Gastrocnemius medialis (tissue), 4 donors: ENCODE measurements around the gene LGALS8. TPM values are rescaled to one million over a fixed set of nuclear protein-coding genes. Genes with fewer than 3 reads are reported as not detected.

Experiments used
- ATAC-seq, 2 donors: fragments of 150-250 bp; one replicate each; pipeline ENCODE4 v1.9.1; 2016
- DNase-seq, 2 donors: peaks; one replicate each; pipeline ENCODE4 v3.0.0-alpha.2; 2019
- H3K27ac ChIP-seq, 4 donors: fragments of 200-600 bp; sonication (generic); 1 replicate in 1 of 4; 2 replicates in 3 of 4; pipeline ENCODE4 v1.5.1; 2016 to 2018; ENCODE audit warnings: mild to moderate bottlenecking in 2 of 4, moderate library complexity in 1 of 4
- H3K27me3 ChIP-seq, 3 donors: fragments of 200-600 bp; sonication (generic) in 2 of 3; 1 replicate in 1 of 3; 2 replicates in 2 of 3; pipeline versions ENCODE4 v1.5.1 to v1.6.0; 2016 to 2019; ENCODE audit warnings: mild to moderate bottlenecking in 1 of 3, moderate library complexity in 1 of 3
- H3K36me3 ChIP-seq, 2 donors: fragments of 200-600 bp; sonication (generic) in 1 of 2; one replicate each; pipeline ENCODE4 v1.5.1; 2017 to 2018
- H3K4me1 ChIP-seq, 2 donors: fragments of 200-600 bp; sonication (generic) in 1 of 2; one replicate each; pipeline ENCODE4 v1.5.1; 2016 to 2017; ENCODE audit warnings: mild to moderate bottlenecking in 2 of 2
- H3K4me3 ChIP-seq, 4 donors: fragments of 200-600 bp; sonication (generic) in 3 of 4; 1 replicate in 1 of 4; 2 replicates in 3 of 4; pipeline ENCODE4 v1.5.1; 2016 to 2019; ENCODE audit warnings: mild to moderate bottlenecking in 2 of 4
- H3K9me3 ChIP-seq, 3 donors: fragments of 200-600 bp; sonication (generic) in 2 of 3; 1 replicate in 1 of 3; 2 replicates in 2 of 3; pipeline ENCODE4 v1.5.1; 2016 to 2019
- CTCF ChIP-seq, 5 experiments: fragments of 450-650 bp in 3 of 5; fragments of 200-600 bp in 2 of 5; sonication (generic) in 2 of 5; IDR thresholded peaks in 4 of 5; conservative IDR thresholded peaks in 1 of 5; 1 replicate in 4 of 5; 2 replicates in 1 of 5; pipeline ENCODE4 v1.5.1; 2016 to 2019; ENCODE audit warnings: antibody characterized with exemption in 5 of 5, mild to moderate bottlenecking in 3 of 5, moderate library complexity in 3 of 5
- POLR2A ChIP-seq, 2 donors: fragments of 450-650 bp; IDR thresholded peaks; one replicate each; pipeline ENCODE4 v1.6.1; 2017; ENCODE audit warnings: antibody characterized with exemption in 2 of 2, mild to moderate bottlenecking in 2 of 2, moderate library complexity in 2 of 2
- in situ Hi-C, 4 donors: fragments of 200-750 bp; cut with MboI; loops; one replicate each; pipeline versions ENCODE4 v1.15.0 to v1.8.0; 2017; ENCODE audit warnings: low sequenced_read_pairs in 4 of 4
- intact Hi-C: fragments of 100-400 bp; cut with DNase I; formaldehyde crosslinking; loops from one replicate; pipeline ENCODE4 v1.15.1; 2023; ENCODE audit warnings: low total_unique reads
- total RNA-seq, 4 donors: library from RNA; depleted of rRNA; stranded (reverse); fragments of >200 nt; gene quantifications; one replicate each; pipeline versions ENCODE4 v1.1.0 to v1.2.3, GENCODE V29; 2016

LGALS8 gene
- total RNA-seq, 4 donors from 2014 or later: 11.1 to 20.7 (median 12.5) TPM

GRCh38 chr1:236589531-236589930, 65.7 kb downstream of the LGALS8 start:
- H3K36me3 ChIP-seq: peaks cover 8 to 81% of the 10 kb centered on the region in 2 donors

GRCh38 chr1:236590553-236591150, 66.9 kb downstream of the LGALS8 start:
- H3K27me3 ChIP-seq: no peaks in the 10 kb centered on the region
- intact Hi-C loops: no loop called here
- in situ Hi-C loops: no loop called here
- DNase-seq (no peak), ATAC-seq (no peak)
- H3K27ac ChIP-seq: no peak overlapping the region
- no peak overlapping the region for H3K4me3 ChIP-seq
- TF ChIP-seq POLR2A (IDR thresholded peaks at IDR 0.05) (no peak), CTCF (IDR thresholded peaks at IDR 0.05 in 4 of 5, conservative IDR thresholded peaks at IDR 0.05 in 1 of 5) (no peak)
- H3K4me1 ChIP-seq: no peaks in the 10 kb centered on the region
- H3K36me3 ChIP-seq: peaks cover 3 to 80% of the 10 kb centered on the region in 2 donors
- H3K9me3 ChIP-seq: no peaks in the 10 kb centered on the region

More at GRCh38 chr1:236589531-236589930, 65.7 kb downstream of the LGALS8 start:
- no peaks in the 10 kb centered on the region for H3K9me3 ChIP-seq
- intact Hi-C loops: no loop called here
- H3K4me3 ChIP-seq: no peak overlapping the region
- TF ChIP-seq POLR2A (IDR thresholded peaks at IDR 0.05) (no peak), CTCF (IDR thresholded peaks at IDR 0.05 in 4 of 5, conservative IDR thresholded peaks at IDR 0.05 in 1 of 5) (no peak)
- no peak for DNase-seq
- H3K27me3 ChIP-seq: no peaks in the 10 kb centered on the region
- ATAC-seq: no peak
- in situ Hi-C loops: no loop called here
- H3K4me1 ChIP-seq: no peaks in the 10 kb centered on the region
- no peak overlapping the region for H3K27ac ChIP-seq

DNA sequence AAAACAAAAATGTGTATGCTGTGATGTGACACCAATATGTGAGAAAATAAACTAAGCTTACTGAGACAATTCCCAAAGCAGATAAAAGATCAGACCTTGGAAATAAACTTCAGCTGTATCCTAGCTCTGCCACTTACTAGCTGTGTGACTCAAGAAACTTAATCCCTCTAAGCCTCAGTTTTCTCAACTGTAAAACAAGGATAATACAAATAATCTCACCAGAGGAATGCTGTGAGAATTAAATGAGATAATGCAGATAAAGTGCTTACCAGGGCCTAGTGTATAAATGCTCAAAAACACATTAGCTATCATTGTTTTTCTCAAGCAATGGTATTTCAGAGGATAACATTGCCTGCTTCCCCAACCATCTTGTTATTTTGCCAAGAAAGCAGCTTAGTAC, 78.4 kb downstream of the LGALS8 start:
- no peaks in the 10 kb centered on the region for H3K9me3 ChIP-seq
- no peak overlapping the region for H3K4me3 ChIP-seq
- intact Hi-C loops (loop anchor here (10.0 kb wide), 1 partner anchor 1097 kb away; the partner anchor contains the start of gene B3GALNT2), in situ Hi-C loops (loop anchor here in 2 of 4 donors (10.0 kb wide), 1 partner anchor 193 kb away; the partner anchor contains the start of gene MTR (in 2 of the 2))
- peaks cover 10 to 16% of the 10 kb centered on the region in 2 donors for H3K4me1 ChIP-seq
- ATAC-seq: no peak
- H3K27me3 ChIP-seq: no peaks in the 10 kb centered on the region
- TF ChIP-seq CTCF (IDR thresholded peaks at IDR 0.05 in 4 of 5, conservative IDR thresholded peaks at IDR 0.05 in 1 of 5) (no peak), POLR2A (IDR thresholded peaks at IDR 0.05) (no peak)
- H3K27ac ChIP-seq: no peak overlapping the region
- DNase-seq: no peak
- H3K36me3 ChIP-seq: peaks cover 2 to 31% of the 10 kb centered on the region in 2 donors

Other genes starting within 250 kb of the LGALS8 start
- 10 to 100 TPM in 1 of 4 donors, 1 to 10 TPM in 3; 3.6 to 10.2 (median 5.8) TPM for gene ERO1B, start 242.0 kb upstream of the LGALS8 start, total RNA-seq
- gene EDARADD, start 129.7 kb upstream of the LGALS8 start, total RNA-seq: not detected
- 10 to 100 TPM; 11.6 to 17.5 (median 15.8) TPM for gene HEATR1, start 80.5 kb downstream of the LGALS8 start, total RNA-seq
- 1,000 to 10,000 TPM in 3 of 4 donors, 100 to 1,000 TPM in 1; 503 to 1,706 (median 1,214) TPM for gene ACTN2, start 162.5 kb downstream of the LGALS8 start, total RNA-seq